C4-2B (cell line): ENCODE measurements around the gene ITPR2.

Experiments used
- ZFX ChIP-seq: fragments of 450-650 bp; IDR thresholded peaks from 2 replicates; pipeline ENCODE4 v1.6.1; 2017
- TF ChIP-seq, protein P1 (sequence below): fragments of 450-650 bp; conservative IDR thresholded peaks from 2 replicates; pipeline ENCODE4 v1.5.1; 2017; ENCODE audit warnings: mild to moderate bottlenecking

- TF ChIP-seq, protein P1, sequence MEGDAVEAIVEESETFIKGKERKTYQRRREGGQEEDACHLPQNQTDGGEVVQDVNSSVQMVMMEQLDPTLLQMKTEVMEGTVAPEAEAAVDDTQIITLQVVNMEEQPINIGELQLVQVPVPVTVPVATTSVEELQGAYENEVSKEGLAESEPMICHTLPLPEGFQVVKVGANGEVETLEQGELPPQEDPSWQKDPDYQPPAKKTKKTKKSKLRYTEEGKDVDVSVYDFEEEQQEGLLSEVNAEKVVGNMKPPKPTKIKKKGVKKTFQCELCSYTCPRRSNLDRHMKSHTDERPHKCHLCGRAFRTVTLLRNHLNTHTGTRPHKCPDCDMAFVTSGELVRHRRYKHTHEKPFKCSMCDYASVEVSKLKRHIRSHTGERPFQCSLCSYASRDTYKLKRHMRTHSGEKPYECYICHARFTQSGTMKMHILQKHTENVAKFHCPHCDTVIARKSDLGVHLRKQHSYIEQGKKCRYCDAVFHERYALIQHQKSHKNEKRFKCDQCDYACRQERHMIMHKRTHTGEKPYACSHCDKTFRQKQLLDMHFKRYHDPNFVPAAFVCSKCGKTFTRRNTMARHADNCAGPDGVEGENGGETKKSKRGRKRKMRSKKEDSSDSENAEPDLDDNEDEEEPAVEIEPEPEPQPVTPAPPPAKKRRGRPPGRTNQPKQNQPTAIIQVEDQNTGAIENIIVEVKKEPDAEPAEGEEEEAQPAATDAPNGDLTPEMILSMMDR: no peak
- TF ChIP-seq ZFX: no peak
Measured at GRCh38 chr12:26378711-26379110, 454.3 kb downstream of the ITPR2 start.
